SK-N-SH treated with all-trans-retinoic acid at 6 μM for 48 hours (cell line): ENCODE data around the gene LILRA5.
"Not testable (repeated sequence)": the region's sequence is repeated elsewhere in the genome, so short reads cannot be mapped to it uniquely, and the experiment has no call there.

Experiments used
- ATAC-seq: fragments of 200-7000 bp; cut with Tn5 transposase; 3 replicates; pipeline ENCODE4 v1.9.1; 2020; ENCODE audit warnings: mild to moderate bottlenecking, moderate library complexity
- ARNTL ChIP-seq: fragments of 450-650 bp; formaldehyde crosslinking; IDR thresholded peaks from 2 replicates; pipeline ENCODE4 v1.5.0; 2020; ENCODE audit warnings: low read depth, mild to moderate bottlenecking, moderate library complexity, borderline replicate concordance
- BACH2 ChIP-seq: fragments of 250-450 bp; sonication (Bioruptor Pico); IDR thresholded peaks from 2 replicates; pipeline ENCODE4 v1.9.0; 2021; ENCODE audit warnings: mild to moderate bottlenecking, borderline replicate concordance
- CREB5 ChIP-seq: fragments of 250-450 bp; sonication (Bioruptor Pico); IDR thresholded peaks from 2 replicates; pipeline ENCODE4 v1.5.1; 2020; ENCODE audit warnings: low read depth, mild to moderate bottlenecking, moderate library complexity
- CSDC2 ChIP-seq: fragments of 250-450 bp; sonication (Bioruptor Pico); IDR thresholded peaks from 2 replicates; pipeline ENCODE4 v1.5.0; 2020; ENCODE audit warnings: mild to moderate bottlenecking, moderate library complexity
- CSRNP3 ChIP-seq: fragments of 250-450 bp; sonication (Bioruptor Pico); IDR thresholded peaks from 2 replicates; pipeline ENCODE4 v1.5.1; 2021; ENCODE audit warnings: mild to moderate bottlenecking, moderate library complexity
- ESRRG ChIP-seq: fragments of 250-450 bp; sonication (Bioruptor Pico); IDR thresholded peaks from 2 replicates; pipeline ENCODE4 v1.6.1; 2021; ENCODE audit warnings: mild to moderate bottlenecking
- GLIS3 ChIP-seq: fragments of 250-450 bp; sonication (Bioruptor Pico); IDR thresholded peaks from 2 replicates; pipeline ENCODE4 v1.5.0; 2020; ENCODE audit warnings: mild to moderate bottlenecking, moderate library complexity
- ISL1 ChIP-seq: fragments of 250-450 bp; sonication (Bioruptor Pico); IDR thresholded peaks from 2 replicates; pipeline ENCODE4 v2.1.2; 2022; ENCODE audit warnings: mild to moderate bottlenecking, moderate library complexity
- OSR1 ChIP-seq: fragments of 250-450 bp; sonication (Bioruptor Pico); IDR thresholded peaks from 2 replicates; pipeline ENCODE4 v1.8.0; 2022; ENCODE audit warnings: moderate library complexity, mild to moderate bottlenecking, inconsistent platforms
- PATZ1 ChIP-seq: fragments of 250-450 bp; sonication (Bioruptor Pico); IDR thresholded peaks from 2 replicates; pipeline ENCODE4 v1.8.0; 2020; ENCODE audit warnings: mild to moderate bottlenecking, moderate library complexity, borderline replicate concordance
- POU6F1 ChIP-seq: fragments of 250-450 bp; sonication (Bioruptor Pico); IDR thresholded peaks from 2 replicates; pipeline ENCODE4 v1.8.0; 2021; ENCODE audit warnings: low read depth, mild to moderate bottlenecking, moderate library complexity, borderline replicate concordance
- RARB ChIP-seq: fragments of 250-450 bp; sonication (Bioruptor Pico); IDR thresholded peaks from 2 replicates; pipeline ENCODE4 v1.8.0; 2021; ENCODE audit warnings: mild to moderate bottlenecking, moderate library complexity
- SNAI2 ChIP-seq: fragments of 250-450 bp; sonication (Bioruptor Pico); IDR thresholded peaks from 2 replicates; pipeline ENCODE4 v1.5.0; 2020; ENCODE audit warnings: mild to moderate bottlenecking, moderate library complexity
- TCF4 ChIP-seq: fragments of 250-450 bp; sonication (Bioruptor Pico); IDR thresholded peaks from 2 replicates; pipeline ENCODE4 v1.8.0; 2021; ENCODE audit warnings: mild to moderate bottlenecking, moderate library complexity, borderline replicate concordance
- TOX ChIP-seq: fragments of 250-450 bp; sonication (Bioruptor Pico); IDR thresholded peaks from 2 replicates; pipeline ENCODE4 v1.8.0; 2021; ENCODE audit warnings: mild to moderate bottlenecking, moderate library complexity, borderline replicate concordance
- TSHZ2 ChIP-seq: fragments of 250-450 bp; sonication (Bioruptor Pico); IDR thresholded peaks from 2 replicates; pipeline ENCODE4 v1.5.0; 2020; ENCODE audit warnings: mild to moderate bottlenecking, moderate library complexity
- ZC3H10 ChIP-seq: fragments of 250-450 bp; sonication (Bioruptor Pico); IDR thresholded peaks from 2 replicates; pipeline ENCODE4 v1.5.1; 2021; ENCODE audit warnings: mild to moderate bottlenecking, moderate library complexity
- ZFP3 ChIP-seq: fragments of 250-450 bp; sonication (Bioruptor Pico); IDR thresholded peaks from 2 replicates; pipeline ENCODE4 v1.5.0; 2020; ENCODE audit warnings: mild to moderate bottlenecking, moderate library complexity
- ZFP30 ChIP-seq: fragments of 450-650 bp; formaldehyde crosslinking; IDR thresholded peaks from 2 replicates; pipeline ENCODE4 v1.5.0; 2022; ENCODE audit warnings: mild to moderate bottlenecking, moderate library complexity
- ZNF565 ChIP-seq: fragments of 450-650 bp; formaldehyde crosslinking; conservative IDR thresholded peaks from 2 replicates; pipeline ENCODE4 v1.5.0; 2020; ENCODE audit warnings: low read depth, mild to moderate bottlenecking, moderate library complexity
- ZNF70 ChIP-seq: fragments of 450-650 bp; formaldehyde crosslinking; IDR thresholded peaks from 2 replicates; pipeline ENCODE4 v1.5.0; 2020; ENCODE audit warnings: mild to moderate bottlenecking, moderate library complexity
- ZNF8 ChIP-seq: fragments of 450-650 bp; formaldehyde crosslinking; IDR thresholded peaks from 2 replicates; pipeline ENCODE4 v1.5.0; 2020; ENCODE audit warnings: mild to moderate bottlenecking, moderate library complexity

Gene LILRA5

GRCh38 chr19:54298357-54299125 is 14.4 kb downstream of the LILRA5 start:
- no peak for TF ChIP-seq CSDC2
- TF ChIP-seq POU6F1 (CRISPR knock-in tag) = no peak
- TF ChIP-seq ARNTL (CRISPR knock-in tag) = no peak
- TF ChIP-seq RARB (CRISPR knock-in tag) = no peak
- TF ChIP-seq ZFP3 (CRISPR knock-in tag) = no peak
- ATAC-seq = no peak

GRCh38 chr19:54297759-54298305 is 15.1 kb downstream of the LILRA5 start:
- peak; percentile 46; the same call in 1 of the 3 replicates for ATAC-seq
- TF ChIP-seq ZNF8 (CRISPR knock-in tag) = no peak
- TF ChIP-seq ZNF565 (CRISPR knock-in tag) = no peak
- no peak for TF ChIP-seq PATZ1 (CRISPR knock-in tag)
- no peak for TF ChIP-seq SNAI2 (CRISPR knock-in tag)
- TF ChIP-seq RARB (CRISPR knock-in tag) = no peak
- no peak for TF ChIP-seq TSHZ2 (CRISPR knock-in tag)
- no peak for TF ChIP-seq ARNTL (CRISPR knock-in tag)
- no peak for TF ChIP-seq GLIS3 (CRISPR knock-in tag)

GRCh38 chr19:54294539-54294938 is 18.4 kb downstream of the LILRA5 start:
- ATAC-seq = no peak
- no peak for TF ChIP-seq TCF4 (CRISPR knock-in tag)
- TF ChIP-seq ISL1 (CRISPR knock-in tag) = no peak
- TF ChIP-seq SNAI2 (CRISPR knock-in tag) = no peak
- no peak for TF ChIP-seq ZC3H10 (CRISPR knock-in tag)
- no peak for TF ChIP-seq ESRRG (CRISPR knock-in tag)
- no peak for TF ChIP-seq ZFP3 (CRISPR knock-in tag)
- no peak for TF ChIP-seq TOX (CRISPR knock-in tag)

GRCh38 chr19:54289160-54289559 is 23.8 kb downstream of the LILRA5 start:
- not testable (repeated sequence) for ATAC-seq

GRCh38 chr19:54287456-54287855 is 25.5 kb downstream of the LILRA5 start:
- no peak; the same call in 2 of the 3 replicates for ATAC-seq
- TF ChIP-seq ISL1 (CRISPR knock-in tag) (no peak), ZNF565 (CRISPR knock-in tag) (no peak), BACH2 (no peak), ZFP30 (CRISPR knock-in tag) (no peak), OSR1 (no peak), CSRNP3 (CRISPR knock-in tag) (no peak), POU6F1 (CRISPR knock-in tag) (no peak), ZNF8 (CRISPR knock-in tag) (no peak), SNAI2 (CRISPR knock-in tag) (no peak), RARB (CRISPR knock-in tag) (no peak), CREB5 (CRISPR knock-in tag) (no peak), ESRRG (CRISPR knock-in tag) (no peak), ZNF70 (CRISPR knock-in tag) (no peak)

- not testable (repeated sequence) for ATAC-seq
Observed at GRCh38 chr19:54286283-54286682, 26.7 kb downstream of the LILRA5 start.
